Activated naive CD4-positive, alpha-beta T cell treated with anti-CD3 and anti-CD28 coated beads for 36 hours (primary cell): Measurements from ENCODE around the gene SH3BP4. TPM values are rescaled to one million over a fixed set of nuclear protein-coding genes. Genes with fewer than 3 reads are reported as not detected.

ENCODE experiments used
- CTCF ChIA-PET: fragments of 350-600 bp; sonication (Branson Sonifier 250); formaldehyde crosslinking; loops from one replicate; lab custom pipeline; 2021; ENCODE audit warnings: antibody characterized with exemption; lab: Charles Lee
- DNase-seq: peaks from one replicate; pipeline ENCODE4 v3.0.0-alpha.2; 2020
- H3K27ac Mint-ChIP-seq: one replicate; pipeline ENCODE4 v1.8.0; 2021; ENCODE audit warnings: mild to moderate bottlenecking, mixed read lengths
- H3K27me3 Mint-ChIP-seq: one replicate; pipeline ENCODE4 v1.8.0; 2021; ENCODE audit warnings: low read depth, mixed read lengths
- H3K36me3 Mint-ChIP-seq: one replicate; pipeline ENCODE4 v1.8.0; 2021; ENCODE audit warnings: low read depth, mixed read lengths
- H3K4me1 Mint-ChIP-seq: one replicate; pipeline ENCODE4 v1.8.0; 2021; ENCODE audit warnings: low read depth, mixed read lengths
- H3K4me3 Mint-ChIP-seq: one replicate; pipeline ENCODE4 v1.8.0; 2021; ENCODE audit warnings: mild to moderate bottlenecking, moderate library complexity, mixed read lengths
- H3K9me3 Mint-ChIP-seq: one replicate; pipeline ENCODE4 v1.8.0; 2021; ENCODE audit warnings: mixed read lengths
- intact Hi-C: fragments of 100-400 bp; cut with micrococcal nuclease; formaldehyde crosslinking; loops from one replicate; pipeline ENCODE4 v1.15.1; 2023
- total RNA-seq, 2 experiments: library from RNA; stranded (reverse); gene quantifications; one replicate each; pipeline ENCODE4 v1.2.3, GENCODE V29; 2021

The SH3BP4 gene
- total RNA-seq, 2 experiments from 2014 or later, result 0.42 to 0.64 TPM

- intact Hi-C loops, result no loop called here
- Mint-ChIP-seq H3K4me1 (no peaks in the 10 kb centered on the region), H3K27ac (no peak overlapping the region), H3K9me3 (no peaks in the 10 kb centered on the region), H3K27me3 (peaks cover 4% of the 10 kb centered on the region), H3K36me3 (no peaks in the 10 kb centered on the region), H3K4me3 (no peak overlapping the region)
- CTCF ChIA-PET, result no interaction called here
- no peak for DNase-seq
Observed at GRCh38 chr2:234993541-234993981, 41.7 kb downstream of the SH3BP4 start.

- no peak overlapping the region for H3K27ac Mint-ChIP-seq
- DNase-seq, result no peak
- CTCF ChIA-PET, result no interaction called here
- H3K36me3 Mint-ChIP-seq, result no peaks in the 10 kb centered on the region
- no peaks in the 10 kb centered on the region for H3K9me3 Mint-ChIP-seq
- no peak overlapping the region for H3K4me3 Mint-ChIP-seq
- H3K27me3 Mint-ChIP-seq, result peaks cover 4% of the 10 kb centered on the region
- intact Hi-C loops, result no loop called here
- no peaks in the 10 kb centered on the region for H3K4me1 Mint-ChIP-seq
Observed at GRCh38 chr2:234994438-234995321, 42.9 kb downstream of the SH3BP4 start.

DNA sequence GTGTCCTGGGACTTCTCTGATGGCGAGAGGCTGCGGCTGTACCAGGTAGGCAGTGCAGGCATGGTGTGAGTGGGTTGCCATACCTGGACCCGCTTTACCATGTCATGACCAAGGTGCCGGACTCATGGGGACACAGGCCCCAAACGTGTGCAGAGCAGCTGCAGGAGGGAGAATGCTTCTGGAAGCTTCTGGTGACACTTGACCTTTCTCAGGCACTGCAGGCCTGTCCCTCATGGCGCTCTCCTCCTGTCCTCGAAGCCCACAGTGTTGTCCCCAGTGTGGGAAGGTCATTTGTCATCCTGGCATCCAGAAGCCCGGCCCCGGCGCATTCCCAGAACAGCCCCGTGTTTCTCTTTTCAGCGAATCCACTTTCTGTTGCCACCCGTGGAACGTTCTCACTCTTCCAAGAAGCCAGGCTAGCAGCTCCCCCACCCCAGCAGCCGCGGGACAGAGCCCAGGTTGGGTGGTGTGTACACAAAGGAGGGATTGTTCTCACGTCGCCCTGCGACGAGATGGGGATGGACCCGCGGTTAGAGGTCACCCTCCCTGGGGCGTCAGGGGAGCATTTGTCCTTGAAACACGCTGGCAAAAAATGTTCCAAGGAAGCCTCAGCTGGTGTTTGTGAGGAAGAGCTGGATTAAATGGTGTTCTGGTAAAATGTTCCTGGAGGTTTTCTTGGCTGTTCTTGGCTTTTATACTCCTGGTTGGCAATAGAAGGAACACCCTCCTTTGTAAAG, 43.7 kb downstream of the SH3BP4 start:
- Mint-ChIP-seq H3K27ac (no peak overlapping the region), H3K9me3 (no peaks in the 10 kb centered on the region), H3K4me1 (no peaks in the 10 kb centered on the region), H3K4me3 (no peak overlapping the region), H3K36me3 (no peaks in the 10 kb centered on the region), H3K27me3 (peaks cover 4% of the 10 kb centered on the region)
- CTCF ChIA-PET, result no interaction called here
- intact Hi-C loops, result no loop called here
- DNase-seq, result no peak

DNA sequence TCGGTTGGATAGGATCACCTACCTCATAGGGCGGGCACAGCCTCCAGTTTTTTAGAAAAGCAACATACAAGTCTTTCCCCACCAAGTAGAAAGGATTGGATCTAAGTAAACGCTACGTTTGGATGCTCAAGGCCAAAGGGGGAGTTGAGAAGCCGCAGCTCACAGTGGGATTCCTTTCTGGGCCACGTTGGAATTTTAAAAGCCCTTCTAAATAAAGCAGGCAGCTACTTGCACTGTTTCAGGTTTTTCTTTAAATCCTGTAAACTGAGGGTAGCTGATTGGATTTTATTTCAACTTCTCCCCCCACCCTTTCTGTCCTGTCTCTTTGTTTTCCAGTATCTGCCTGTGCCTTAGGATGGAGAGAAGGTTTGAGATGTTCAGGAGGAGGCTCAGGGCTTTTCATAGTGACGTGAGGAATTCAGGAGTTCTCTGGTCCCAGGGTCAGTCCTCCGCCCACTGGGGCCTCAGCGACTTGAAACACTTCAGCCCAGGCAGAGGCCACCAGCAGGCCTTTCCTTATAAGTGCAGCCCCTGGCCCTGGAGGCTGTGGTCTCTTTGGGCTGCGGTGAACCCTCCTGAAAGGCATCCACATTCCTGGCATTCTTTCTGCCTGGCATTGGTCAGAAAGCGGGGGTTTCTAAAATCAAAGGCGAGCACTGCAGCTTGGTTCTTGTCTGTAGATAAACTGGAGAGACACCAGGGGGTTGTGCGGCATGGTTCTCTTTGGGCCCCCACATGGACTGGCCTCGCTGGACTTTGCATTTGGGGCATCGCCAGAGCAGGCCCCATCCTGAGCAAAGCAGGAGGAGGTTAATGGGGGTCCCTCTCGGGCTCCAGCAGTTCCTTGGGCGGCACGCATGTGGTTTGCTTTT, 44.5 kb downstream of the SH3BP4 start:
- H3K9me3 Mint-ChIP-seq, result no peaks in the 10 kb centered on the region
- no peaks in the 10 kb centered on the region for H3K4me1 Mint-ChIP-seq
- intact Hi-C loops, result no loop called here
- no peak overlapping the region for H3K27ac Mint-ChIP-seq
- no peak for DNase-seq
- no peaks in the 10 kb centered on the region for H3K36me3 Mint-ChIP-seq
- CTCF ChIA-PET, result no interaction called here
- peaks cover 4% of the 10 kb centered on the region for H3K27me3 Mint-ChIP-seq
- H3K4me3 Mint-ChIP-seq, result no peak overlapping the region

- H3K27me3 Mint-ChIP-seq, result peaks cover 4% of the 10 kb centered on the region
Observed at GRCh38 chr2:234996941-234997270, 45.1 kb downstream of the SH3BP4 start.

DNA sequence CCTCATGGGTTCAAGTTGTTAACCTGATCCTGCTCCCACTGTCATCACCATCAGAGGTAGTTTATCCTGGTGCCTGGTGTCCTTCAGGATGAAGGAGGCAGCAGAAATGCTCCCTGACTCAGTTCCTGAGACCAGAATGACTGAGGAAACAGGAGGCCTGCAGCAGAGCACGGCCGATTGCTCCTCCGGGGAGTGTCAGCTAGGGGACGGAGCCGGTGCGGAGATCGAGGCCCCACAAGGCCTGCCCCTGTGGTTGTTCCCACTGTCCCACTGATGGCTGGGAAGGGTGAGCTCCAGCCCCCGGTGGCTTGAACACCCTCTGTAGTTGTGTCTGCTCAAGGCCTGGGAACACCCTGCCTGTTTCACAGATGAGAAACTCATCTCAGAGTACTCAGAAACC, 45.6 kb downstream of the SH3BP4 start:
- no peaks in the 10 kb centered on the region for H3K36me3 Mint-ChIP-seq
- intact Hi-C loops, result no loop called here

More at GRCh38 chr2:234996941-234997270, 45.1 kb downstream of the SH3BP4 start:
- intact Hi-C loops, result no loop called here
- no peaks in the 10 kb centered on the region for H3K4me1 Mint-ChIP-seq
- no peak overlapping the region for H3K27ac Mint-ChIP-seq
- no peaks in the 10 kb centered on the region for H3K9me3 Mint-ChIP-seq
- H3K4me3 Mint-ChIP-seq, result no peak overlapping the region
- CTCF ChIA-PET, result no interaction called here
- no peaks in the 10 kb centered on the region for H3K36me3 Mint-ChIP-seq
- no peak for DNase-seq

GRCh38 chr2:234998404-234999211, 46.8 kb downstream of the SH3BP4 start:
- Mint-ChIP-seq H3K36me3 (no peaks in the 10 kb centered on the region), H3K4me1 (no peaks in the 10 kb centered on the region), H3K9me3 (no peaks in the 10 kb centered on the region), H3K27ac (no peak overlapping the region), H3K27me3 (peaks cover 2% of the 10 kb centered on the region), H3K4me3 (no peak overlapping the region)
- CTCF ChIA-PET, result no interaction called here
- intact Hi-C loops, result no loop called here
- no peak for DNase-seq

More for the DNA sequence above, 45.6 kb downstream of the SH3BP4 start:
- H3K27ac Mint-ChIP-seq, result no peak overlapping the region
- CTCF ChIA-PET, result no interaction called here
- peaks cover 4% of the 10 kb centered on the region for H3K27me3 Mint-ChIP-seq
- no peaks in the 10 kb centered on the region for H3K4me1 Mint-ChIP-seq
- no peaks in the 10 kb centered on the region for H3K9me3 Mint-ChIP-seq
- no peak overlapping the region for H3K4me3 Mint-ChIP-seq
- no peak for DNase-seq

DNA sequence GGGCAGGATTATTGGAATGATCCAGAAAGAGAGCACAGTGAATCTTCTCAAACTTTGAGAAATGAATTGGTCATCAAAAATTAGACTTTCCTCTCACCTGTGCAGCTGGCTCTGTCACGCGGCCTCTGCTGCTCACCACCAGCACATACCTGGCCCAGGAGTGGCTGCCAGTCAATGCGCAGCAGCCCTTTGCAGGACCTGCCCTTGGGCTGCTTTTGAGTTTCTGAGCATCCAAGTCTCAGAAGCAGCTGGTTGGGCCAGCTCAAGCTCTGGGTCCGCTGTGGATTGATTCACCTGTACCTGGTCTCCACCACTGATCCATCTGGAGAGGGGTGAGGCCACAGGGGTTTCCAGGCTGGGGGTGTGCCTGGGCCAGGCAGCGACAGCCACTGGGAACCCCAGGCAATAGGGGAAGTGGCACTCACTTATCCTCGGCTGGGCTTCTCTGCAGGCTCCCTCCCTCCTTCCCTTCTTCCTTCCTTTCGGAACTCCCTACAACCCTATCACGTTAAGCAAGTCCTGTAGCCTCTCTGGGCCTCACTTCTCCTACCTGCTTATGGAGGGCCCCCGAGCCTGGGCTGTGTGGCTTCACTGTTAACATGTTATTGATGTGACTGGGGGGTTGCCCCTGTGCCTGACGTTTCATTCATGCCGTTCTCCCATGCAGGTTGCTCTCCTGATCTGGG, 48.1 kb downstream of the SH3BP4 start:
- H3K36me3 Mint-ChIP-seq, result no peaks in the 10 kb centered on the region
- H3K27me3 Mint-ChIP-seq, result no peaks in the 10 kb centered on the region
- H3K27ac Mint-ChIP-seq, result no peak overlapping the region
- no peak for DNase-seq
- H3K4me1 Mint-ChIP-seq, result no peaks in the 10 kb centered on the region
- intact Hi-C loops, result no loop called here
- no peak overlapping the region for H3K4me3 Mint-ChIP-seq
- CTCF ChIA-PET, result no interaction called here
- no peaks in the 10 kb centered on the region for H3K9me3 Mint-ChIP-seq

- Mint-ChIP-seq H3K4me1 (no peaks in the 10 kb centered on the region), H3K36me3 (no peaks in the 10 kb centered on the region), H3K27me3 (no peaks in the 10 kb centered on the region), H3K4me3 (no peak overlapping the region), H3K9me3 (no peaks in the 10 kb centered on the region), H3K27ac (no peak overlapping the region)
- CTCF ChIA-PET, result interaction anchor here (0.6 kb wide), 1 partner anchor 845 kb away, joined by 5 read pairs; no protein-coding TSS in a partner anchor
- no peak for DNase-seq
- intact Hi-C loops, result no loop called here
Observed at GRCh38 chr2:235000426-235001236, 48.8 kb downstream of the SH3BP4 start.

DNA sequence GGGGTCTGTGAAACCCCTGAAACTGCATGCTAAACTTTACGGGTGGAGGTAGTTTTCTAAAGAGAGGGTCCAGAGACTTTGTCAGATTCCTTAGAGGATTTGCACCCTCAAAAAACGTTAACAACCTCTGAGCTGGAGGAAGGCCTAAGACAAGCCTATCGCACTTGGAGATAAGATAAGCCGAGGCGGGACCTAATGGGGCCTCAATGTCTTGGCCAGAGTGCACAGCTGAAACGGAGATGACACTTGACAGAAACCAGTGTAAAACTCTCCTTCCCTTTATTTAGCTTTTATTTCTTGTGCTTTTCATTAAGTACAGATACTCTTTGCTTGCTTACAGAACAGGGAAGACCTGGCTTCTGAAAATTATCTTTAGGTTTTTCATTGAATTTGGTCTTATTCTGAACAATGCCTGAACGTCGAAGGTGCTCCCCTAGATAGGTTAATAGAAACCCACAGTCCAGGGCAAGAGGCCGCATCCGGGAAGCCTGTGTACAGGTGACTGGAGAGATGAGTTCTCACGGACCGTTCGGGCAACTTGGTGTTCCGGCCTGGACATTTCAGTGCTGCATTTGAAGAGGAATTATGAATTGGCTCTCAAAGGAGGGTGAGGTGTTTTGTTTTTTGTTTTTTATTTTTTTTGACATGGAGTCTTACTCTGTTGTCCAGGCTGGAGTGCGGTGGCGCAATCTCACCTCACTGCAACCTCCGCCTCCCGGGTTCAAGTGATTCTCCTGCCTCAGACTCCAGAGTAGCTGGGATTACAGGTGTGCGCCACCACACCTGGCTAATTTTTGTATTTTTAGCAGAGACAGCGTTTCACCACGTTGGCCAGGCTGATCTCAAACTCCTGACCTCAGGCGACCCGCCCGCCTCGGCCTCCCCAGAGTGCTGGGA, 49.7 kb downstream of the SH3BP4 start:
- Mint-ChIP-seq H3K27ac (no peak overlapping the region), H3K27me3 (no peaks in the 10 kb centered on the region), H3K4me3 (no peak overlapping the region), H3K9me3 (no peaks in the 10 kb centered on the region), H3K36me3 (no peaks in the 10 kb centered on the region), H3K4me1 (no peaks in the 10 kb centered on the region)
- no peak for DNase-seq
- CTCF ChIA-PET, result interaction anchor here (0.6 kb wide), 1 partner anchor 845 kb away, joined by 5 read pairs; no protein-coding TSS in a partner anchor
- intact Hi-C loops, result no loop called here
